ENCODE data around the gene EEFSEC.

DNA sequence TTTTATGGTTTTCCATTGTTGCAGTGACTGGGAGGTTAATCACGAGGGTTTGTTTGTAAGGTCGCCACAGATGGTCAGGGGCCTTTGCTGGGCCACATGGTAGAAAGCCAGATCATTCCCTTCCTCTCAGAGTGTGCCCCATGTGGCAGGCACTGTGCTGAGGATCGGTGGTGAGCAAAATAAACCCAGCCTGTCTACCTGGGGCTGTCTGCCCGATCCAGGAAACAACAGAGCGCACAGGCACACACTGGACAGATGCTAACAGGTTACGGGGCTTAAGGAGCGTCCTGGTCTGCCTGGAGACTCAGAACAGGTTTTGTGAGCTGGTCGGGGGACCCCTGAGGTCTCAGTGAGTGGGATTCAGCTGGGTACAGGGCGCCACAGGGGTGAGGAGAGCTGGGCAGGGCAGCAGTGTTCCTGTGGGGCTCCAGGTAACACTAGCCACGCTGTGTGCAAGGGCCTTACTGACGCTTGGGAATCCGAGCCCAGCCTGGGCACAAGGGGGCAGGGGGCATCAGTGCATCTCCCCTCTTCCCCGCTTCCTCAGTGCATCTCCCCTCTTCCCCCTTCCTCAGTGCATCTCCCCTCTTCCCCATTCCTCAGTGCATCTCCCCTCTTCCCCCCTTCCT lies 177.0 kb downstream of the EEFSEC start:
- TF ChIP-seq SUZ12 (IDR thresholded peaks at IDR 0.05), result no peak
- no peak for TF ChIP-seq ARNT (IDR thresholded peaks at IDR 0.05)

Data from HEK293T (cell line).